NOMO-1 (cell line): Measurements from ENCODE around the gene HAGH.
"Not testable (repeated sequence)": the region's sequence is repeated elsewhere in the genome, so short reads cannot be mapped to it uniquely, and the experiment has no call there.

Experiments
- DNase-seq, 2 experiments: peaks; one replicate each; lab custom pipeline; 2025; ENCODE audit not compliant: unreplicated experiment in 2 of 2; lab: John Stamatoyannopoulos, UW

The HAGH gene

GRCh38 chr16:1826691-1827573, at the start of gene HAGH, which contains the start of gene FAHD1:
Gene HAGH (minus strand): TSS chr16:1826825. CDS start chr16:1826787, 38 bp downstream.
Gene FAHD1 (plus strand): TSS chr16:1827206. CDS start chr16:1827239, 33 bp downstream.
- peak; percentile 83 to 92 for DNase-seq

- DNase-seq, result not testable (repeated sequence)
Measured at GRCh38 chr16:1876066-1876465, 49.4 kb upstream of the HAGH start.

GRCh38 chr16:1874854-1875253, 48.2 kb upstream of the HAGH start:
- DNase-seq, result no peak

GRCh38 chr16:1871974-1872635, 45.5 kb upstream of the HAGH start, which contains the start of gene MEIOB:
Gene MEIOB (minus strand): TSS chr16:1872164. CDS start chr16:1868175, 3,989 bp downstream.
- peak; percentile 57 to 65 for DNase-seq

- DNase-seq, result no peak
Measured at GRCh38 chr16:1870365-1871082, 43.9 kb upstream of the HAGH start.

- no peak for DNase-seq
Measured at GRCh38 chr16:1865902-1866690, 39.5 kb upstream of the HAGH start.

GRCh38 chr16:1863681-1864460, 37.2 kb upstream of the HAGH start:
- DNase-seq, result peak in 1 of 2 experiments; percentile 63

- no peak for DNase-seq
Measured at GRCh38 chr16:1862394-1862793, 35.8 kb upstream of the HAGH start.

GRCh38 chr16:1861730-1862129, 35.1 kb upstream of the HAGH start:
- no peak for DNase-seq

- DNase-seq, result no peak
Measured at GRCh38 chr16:1859650-1860049, 33.0 kb upstream of the HAGH start.

- no peak for DNase-seq
Measured at GRCh38 chr16:1858189-1858865, 31.7 kb upstream of the HAGH start.

GRCh38 chr16:1857433-1858097, 30.9 kb upstream of the HAGH start:
- DNase-seq, result no peak

- no peak for DNase-seq
Measured at GRCh38 chr16:1851793-1852192, 25.2 kb upstream of the HAGH start.

GRCh38 chr16:1850981-1851380, 24.4 kb upstream of the HAGH start:
- no peak for DNase-seq

- no peak for DNase-seq
Measured at GRCh38 chr16:1846416-1846815, 19.8 kb upstream of the HAGH start.

- DNase-seq, result no peak
Measured at GRCh38 chr16:1845985-1846384, 19.4 kb upstream of the HAGH start.

- DNase-seq, result no peak
Measured at GRCh38 chr16:1839554-1839953, 12.9 kb upstream of the HAGH start.

GRCh38 chr16:1834096-1834495, 7.5 kb upstream of the HAGH start:
- no peak for DNase-seq
